ENCODE results near the gene VKORC1.

- no peak for TF ChIP-seq CTCF (IDR thresholded peaks at IDR 0.05; ENCODE audit: insufficient read depth, low read length)
- TF ChIP-seq REST (IDR thresholded peaks at IDR 0.05; ENCODE audit: insufficient replicate concordance, low read depth): no peak
- no peak for TF ChIP-seq GABPA (IDR thresholded peaks at IDR 0.05; ENCODE audit: low read depth)
Observed at GRCh38 chr16:31043898-31044481, 50.6 kb downstream of the VKORC1 start.

Data from HL-60 (cell line).